ENCODE results near the gene TOR2A.

TOR2A gene

DNA sequence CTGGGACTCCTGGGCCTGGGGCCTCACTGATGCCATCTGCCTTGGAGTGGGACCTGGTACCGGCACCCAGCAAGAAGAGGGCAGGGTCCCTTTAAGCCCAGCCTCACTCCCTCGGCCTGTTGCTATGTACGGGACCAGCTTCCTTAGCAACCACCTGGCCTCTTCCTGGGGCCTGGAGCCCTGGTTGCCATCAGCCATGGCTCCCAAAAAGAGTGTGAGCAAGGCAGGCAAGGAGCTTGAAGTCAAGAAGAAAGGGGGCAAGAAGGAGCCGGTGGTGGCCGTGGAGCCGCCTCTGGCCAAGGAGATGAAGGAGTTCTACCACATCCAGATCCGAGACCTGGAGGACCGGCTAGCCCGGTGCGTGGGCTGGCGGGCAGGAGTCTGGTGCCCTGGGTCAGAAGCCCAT, 28.3 kb downstream of the TOR2A start, which contains the start of gene CFAP157:
Gene CFAP157 (plus strand): TSS at position 153 of the 406 bp plus-strand sequence. CDS start 44 bp downstream, at position 197.
- DNase-seq: no peak

DNA sequence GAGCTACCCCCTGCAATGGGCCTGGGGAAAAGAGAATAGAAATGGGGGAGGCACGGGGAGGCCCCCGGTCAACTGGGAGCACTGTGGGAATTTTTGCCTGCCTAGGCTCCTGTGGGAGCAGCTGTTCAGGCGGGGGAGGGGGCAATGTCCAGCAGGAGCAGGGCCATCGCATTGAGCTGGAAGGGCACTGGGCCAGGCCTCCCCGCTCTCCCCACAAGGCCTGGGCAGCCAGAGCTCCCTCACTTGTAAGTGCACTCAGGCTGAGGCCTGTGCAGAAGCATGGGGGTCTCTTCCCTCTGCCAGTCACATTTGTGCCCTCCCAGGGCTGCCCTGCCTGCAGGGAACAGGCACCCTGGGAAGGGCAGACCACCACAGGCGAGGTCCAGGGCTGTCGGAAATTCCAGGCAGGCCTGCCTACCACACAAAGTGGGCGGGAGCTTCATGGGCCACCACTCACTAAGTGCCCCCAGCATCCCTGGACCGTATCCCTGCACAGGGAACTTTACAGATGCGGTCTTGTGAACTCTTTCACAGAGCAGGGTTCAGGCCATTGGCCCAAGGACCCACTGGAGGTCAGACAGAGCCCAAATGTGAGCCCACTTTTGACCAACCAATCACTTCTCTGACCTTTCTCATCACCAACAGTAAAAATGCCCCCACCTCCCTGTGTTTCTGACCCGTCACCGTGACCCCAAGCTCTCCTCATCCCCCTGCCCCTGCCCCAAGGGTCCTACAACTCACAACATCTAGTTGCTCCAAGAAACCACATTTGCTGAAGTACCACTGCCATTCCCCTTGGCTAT, 29.3 kb downstream of the TOR2A start:
- H3K27me3 Mint-ChIP-seq: no peaks in the 10 kb centered on the region
- H3K9me3 Mint-ChIP-seq: peaks cover 3 to 10% of the 10 kb centered on the region in 2 donors
- ATAC-seq: no peak
- no peak for DNase-seq
- H3K4me3 Mint-ChIP-seq: no peak overlapping the region
- peaks cover 28% of the 10 kb centered on the region for H3K4me1 Mint-ChIP-seq
- no peak overlapping the region for H3K27ac Mint-ChIP-seq

More for the DNA sequence above, 28.3 kb downstream of the TOR2A start, which contains the start of gene CFAP157:
- no peaks in the 10 kb centered on the region for H3K27me3 Mint-ChIP-seq
- H3K9me3 Mint-ChIP-seq: peaks cover 3 to 10% of the 10 kb centered on the region in 2 donors
- peaks cover 39% of the 10 kb centered on the region for H3K4me1 Mint-ChIP-seq
- H3K27ac Mint-ChIP-seq: peak within 1 kb of the TSS in 1 of 2 donors; percentile 25
- no peak for ATAC-seq
- no peak within 1 kb of the TSS for H3K4me3 Mint-ChIP-seq

DNA sequence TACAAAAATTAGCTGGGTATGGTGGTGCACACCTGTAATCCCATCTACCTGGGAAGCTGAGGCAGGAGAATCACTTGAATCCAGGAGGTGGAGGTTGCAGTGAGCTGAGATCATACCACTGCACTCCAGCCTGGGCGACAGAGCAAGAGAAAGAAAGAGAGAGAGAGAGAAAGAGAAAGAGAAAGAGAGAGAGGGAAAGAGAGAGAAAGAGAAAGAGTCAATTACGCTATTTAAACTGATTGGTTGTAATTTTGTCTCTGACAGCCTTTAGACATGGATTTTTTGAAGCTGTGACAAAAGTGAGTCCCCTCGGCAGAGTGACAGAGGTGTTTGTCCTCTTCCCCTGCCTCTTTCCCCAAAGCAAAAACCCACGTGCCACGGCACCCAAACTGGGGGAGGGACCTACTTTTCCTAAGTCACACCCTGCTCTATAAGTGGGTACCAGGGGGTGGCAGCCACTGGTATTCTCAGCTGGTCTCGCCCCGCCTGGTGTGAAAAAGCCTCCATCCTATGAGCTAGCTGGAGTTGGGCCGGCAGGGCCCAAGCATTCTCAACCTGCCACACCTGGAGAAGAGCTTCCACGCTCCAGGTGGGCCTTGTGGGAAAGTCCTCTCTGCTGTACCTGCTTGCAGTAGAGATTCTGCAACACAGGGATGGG, 31.7 kb downstream of the TOR2A start:
- Mint-ChIP-seq H3K27ac (peak overlapping the region in 1 of 2 donors; percentile 65), H3K4me3 (no peak overlapping the region), H3K4me1 (peaks cover 40% of the 10 kb centered on the region), H3K9me3 (peaks cover under 1 to 2% of the 10 kb centered on the region in 2 donors), H3K27me3 (no peaks in the 10 kb centered on the region)
- no peak for ATAC-seq
- DNase-seq: no peak

DNA sequence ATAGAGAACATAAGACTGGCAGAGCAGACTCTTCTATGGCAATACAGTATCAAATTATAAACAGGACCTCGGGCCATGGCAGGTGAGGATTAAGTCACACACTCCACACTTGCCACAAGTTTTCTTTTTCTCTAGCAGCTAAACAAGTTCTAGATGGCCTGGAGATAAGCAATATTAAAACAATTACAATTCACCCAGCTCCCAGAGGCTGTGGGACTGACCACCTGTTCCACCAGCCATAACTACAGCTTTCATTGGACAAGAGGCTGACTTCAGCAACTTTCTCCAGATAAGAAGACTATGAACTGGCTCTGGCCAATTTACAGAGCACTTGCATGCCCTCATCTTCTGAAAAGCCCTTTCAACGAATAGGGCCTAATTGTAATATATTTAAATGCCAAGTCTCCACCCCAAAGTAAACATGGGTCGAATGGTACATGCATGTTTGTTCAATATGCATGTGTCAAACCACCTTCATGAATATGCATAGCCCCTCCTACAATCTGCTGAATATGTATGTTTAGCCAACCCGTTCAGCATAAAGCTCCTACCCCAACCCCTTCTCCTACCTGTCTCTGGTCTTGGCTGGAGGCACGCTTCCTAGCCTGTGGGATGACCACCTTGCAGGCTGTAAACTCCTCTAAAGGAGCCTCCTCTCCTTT, 34.4 kb downstream of the TOR2A start:
- Mint-ChIP-seq H3K4me3 (no peak overlapping the region), H3K27me3 (no peaks in the 10 kb centered on the region), H3K4me1 (peaks cover 25% of the 10 kb centered on the region), H3K9me3 (no peaks in the 10 kb centered on the region), H3K27ac (no peak overlapping the region)
- DNase-seq (no peak), ATAC-seq (no peak)

DNA sequence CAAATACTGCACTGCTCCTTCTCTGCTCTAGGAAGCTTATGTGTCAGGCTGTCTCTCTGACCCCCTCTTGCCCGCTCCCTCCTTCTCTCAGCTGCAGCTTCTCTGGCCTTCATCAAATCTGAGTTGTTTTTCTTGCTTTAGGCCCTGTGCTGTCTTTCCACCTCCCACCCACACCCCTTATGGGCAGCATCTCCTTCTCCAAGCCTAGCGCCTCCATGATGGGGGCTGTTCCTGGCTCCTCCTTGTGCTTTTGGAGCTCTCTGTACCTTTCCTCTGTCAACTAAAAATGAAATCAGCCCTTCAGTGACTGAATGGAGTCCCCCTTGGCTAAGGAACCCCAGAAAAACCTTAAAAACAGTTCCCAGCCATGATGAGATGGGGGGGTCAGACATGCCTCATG, 35.0 kb downstream of the TOR2A start:
- no peaks in the 10 kb centered on the region for H3K27me3 Mint-ChIP-seq
- peaks cover 25% of the 10 kb centered on the region for H3K4me1 Mint-ChIP-seq
- no peak overlapping the region for H3K27ac Mint-ChIP-seq
- H3K4me3 Mint-ChIP-seq: peak overlapping the region; percentile 41 to 50
- ATAC-seq: no peak
- DNase-seq: no peak
- no peaks in the 10 kb centered on the region for H3K9me3 Mint-ChIP-seq

DNA sequence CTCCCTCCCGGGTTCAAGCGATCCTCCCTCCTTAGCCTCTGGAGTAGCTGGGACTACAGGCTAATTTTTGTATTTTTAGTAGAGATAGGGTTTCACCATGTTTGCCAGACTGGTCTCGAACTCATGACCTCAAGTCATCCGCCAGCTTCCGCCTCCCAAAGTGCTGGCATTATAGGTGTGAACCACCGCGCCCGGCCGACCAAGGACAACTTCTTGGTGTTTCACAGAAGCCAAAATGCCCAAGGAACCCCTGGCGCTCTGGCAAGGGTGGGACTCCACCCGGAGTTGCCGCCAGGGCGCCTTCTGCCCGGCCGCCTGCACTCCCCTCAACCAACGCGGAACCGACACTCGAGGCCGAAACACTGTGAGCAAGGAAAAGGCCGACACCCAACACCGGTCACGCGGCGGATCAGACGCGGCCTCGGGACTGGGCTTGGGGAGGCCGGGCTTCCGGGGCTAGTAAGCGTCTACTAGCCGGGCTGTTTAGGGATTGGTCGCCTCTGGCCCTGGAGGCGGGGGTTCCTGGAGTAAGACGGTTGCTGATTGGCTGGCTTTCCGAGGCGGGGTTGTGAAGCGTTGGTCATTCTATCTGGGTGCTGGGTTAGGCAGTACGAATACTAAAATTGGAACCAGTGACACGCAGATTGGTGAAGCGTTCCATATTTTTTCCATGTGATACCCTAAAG, 36.0 kb downstream of the TOR2A start:
- H3K27ac Mint-ChIP-seq: peak overlapping the region; percentile 75 to 79
- H3K4me1 Mint-ChIP-seq: peaks cover 25% of the 10 kb centered on the region
- no peaks in the 10 kb centered on the region for H3K27me3 Mint-ChIP-seq
- DNase-seq (peak; percentile 86 to 93), ATAC-seq (peak; percentile 99)
- H3K4me3 Mint-ChIP-seq: peak overlapping the region; percentile 84 to 86
- H3K9me3 Mint-ChIP-seq: no peaks in the 10 kb centered on the region

DNA sequence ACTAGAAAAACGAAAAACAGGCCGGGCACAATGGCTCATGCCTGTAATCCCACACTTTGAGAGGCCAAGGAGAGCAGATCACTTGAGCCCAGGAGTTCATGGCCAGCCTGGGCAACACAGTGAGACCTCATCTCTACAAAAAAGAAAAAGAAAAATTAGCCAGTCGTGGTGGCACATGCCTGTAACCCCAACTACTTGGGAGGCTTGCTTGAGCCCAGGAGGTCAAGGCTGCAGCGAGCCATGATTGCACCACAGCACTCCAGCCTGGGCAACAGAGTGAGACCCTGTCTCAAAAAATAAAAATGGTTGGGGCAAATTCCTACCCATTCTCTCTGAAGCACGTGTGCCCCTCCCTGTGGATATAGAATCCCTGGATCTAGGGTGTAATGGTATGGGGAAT, 36.7 kb downstream of the TOR2A start:
- no peaks in the 10 kb centered on the region for H3K27me3 Mint-ChIP-seq
- DNase-seq (no peak), ATAC-seq (no peak)
- H3K4me3 Mint-ChIP-seq: peak overlapping the region in 1 of 2 donors; percentile 86
- no peaks in the 10 kb centered on the region for H3K9me3 Mint-ChIP-seq
- peaks cover 24% of the 10 kb centered on the region for H3K4me1 Mint-ChIP-seq
- H3K27ac Mint-ChIP-seq: no peak overlapping the region

DNA sequence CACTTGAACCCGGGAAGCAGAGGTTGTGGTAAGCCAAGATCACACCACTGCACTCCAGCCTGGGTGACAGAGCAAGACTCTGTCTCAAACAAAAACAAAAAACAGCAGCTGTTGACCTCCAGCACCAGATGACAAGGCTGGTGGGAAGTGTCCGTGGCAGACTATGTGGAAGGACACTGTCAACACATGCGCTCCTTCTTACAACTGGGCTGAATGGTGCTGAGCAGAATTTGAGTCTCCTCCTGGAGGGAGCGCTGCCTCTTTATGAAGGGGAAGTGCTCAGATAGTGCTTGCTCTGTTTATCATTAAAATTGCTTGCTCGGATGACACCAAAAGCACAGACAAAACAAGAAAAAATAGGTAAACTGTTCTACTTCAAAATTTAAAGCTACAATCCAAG, 37.5 kb downstream of the TOR2A start:
- DNase-seq: no peak
- no peak for ATAC-seq
- no peak overlapping the region for H3K4me3 Mint-ChIP-seq
- no peak overlapping the region for H3K27ac Mint-ChIP-seq
- H3K27me3 Mint-ChIP-seq: no peaks in the 10 kb centered on the region
- H3K4me1 Mint-ChIP-seq: peaks cover 19% of the 10 kb centered on the region
- no peaks in the 10 kb centered on the region for H3K9me3 Mint-ChIP-seq

DNA sequence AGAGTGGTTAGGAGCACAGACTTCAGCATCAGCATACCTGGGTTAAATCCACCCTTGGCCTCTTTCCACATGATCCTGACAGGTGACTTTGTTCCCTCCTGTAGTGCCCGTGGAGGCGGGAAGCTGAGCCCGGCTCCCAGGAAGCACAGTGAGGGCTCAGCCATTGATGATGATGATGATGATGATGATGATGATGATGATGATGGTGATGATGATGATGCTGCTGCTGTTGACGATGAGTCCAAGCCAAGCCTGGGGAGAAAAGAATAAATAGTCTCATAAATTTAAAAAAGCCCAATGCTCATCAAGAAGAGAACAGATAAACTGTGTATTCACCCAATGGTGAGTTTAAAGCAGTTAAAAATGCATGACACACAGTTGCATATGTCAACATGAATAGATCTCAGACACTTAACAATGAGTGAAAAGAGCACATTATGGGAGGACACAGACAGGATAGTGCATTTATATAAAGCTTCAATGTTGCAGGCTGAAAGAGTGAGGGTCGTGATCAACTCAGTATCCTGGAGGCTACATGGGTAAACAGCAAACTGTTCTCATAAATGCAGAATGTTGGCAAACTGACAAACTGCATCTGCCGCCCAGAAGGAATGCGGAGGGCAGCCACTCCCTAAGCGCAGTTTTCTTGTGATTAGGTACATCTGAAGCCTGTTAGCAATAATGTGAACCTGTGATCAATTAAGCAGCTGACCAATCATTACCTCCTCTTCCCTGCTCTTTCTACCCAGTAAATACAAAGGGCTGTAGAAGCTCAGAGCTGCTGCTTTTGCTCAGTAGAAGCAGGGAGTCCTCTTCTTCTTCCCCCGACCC, 40.0 kb downstream of the TOR2A start:
- peaks cover 14% of the 10 kb centered on the region for H3K4me1 Mint-ChIP-seq
- H3K9me3 Mint-ChIP-seq: no peaks in the 10 kb centered on the region
- no peak overlapping the region for H3K27ac Mint-ChIP-seq
- no peak overlapping the region for H3K4me3 Mint-ChIP-seq
- ATAC-seq: no peak
- no peak for DNase-seq
- no peaks in the 10 kb centered on the region for H3K27me3 Mint-ChIP-seq

DNA sequence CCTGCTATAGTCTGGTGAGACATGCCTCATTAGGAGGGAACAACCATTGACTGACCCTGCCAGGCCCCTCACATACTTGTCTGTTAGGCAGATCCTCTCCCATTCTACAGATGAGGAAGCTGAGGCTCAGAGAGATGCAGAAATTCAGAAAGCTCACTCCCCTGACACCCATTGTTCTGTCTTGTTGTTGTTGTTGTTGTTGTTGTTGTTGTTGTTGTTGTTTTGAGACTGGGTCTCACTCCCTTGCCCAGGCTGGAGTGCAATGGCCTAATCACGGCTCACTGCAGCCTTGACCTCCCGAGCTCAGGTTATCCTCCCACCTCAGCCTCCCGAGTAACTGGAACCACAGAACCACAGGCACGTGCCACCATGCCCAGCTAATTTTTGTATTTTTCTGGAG, 41.4 kb downstream of the TOR2A start:
- no peak overlapping the region for H3K27ac Mint-ChIP-seq
- ATAC-seq: no peak
- H3K9me3 Mint-ChIP-seq: no peaks in the 10 kb centered on the region
- peaks cover under 1% of the 10 kb centered on the region for H3K4me1 Mint-ChIP-seq
- H3K27me3 Mint-ChIP-seq: no peaks in the 10 kb centered on the region
- no peak for DNase-seq
- H3K4me3 Mint-ChIP-seq: no peak overlapping the region

DNA sequence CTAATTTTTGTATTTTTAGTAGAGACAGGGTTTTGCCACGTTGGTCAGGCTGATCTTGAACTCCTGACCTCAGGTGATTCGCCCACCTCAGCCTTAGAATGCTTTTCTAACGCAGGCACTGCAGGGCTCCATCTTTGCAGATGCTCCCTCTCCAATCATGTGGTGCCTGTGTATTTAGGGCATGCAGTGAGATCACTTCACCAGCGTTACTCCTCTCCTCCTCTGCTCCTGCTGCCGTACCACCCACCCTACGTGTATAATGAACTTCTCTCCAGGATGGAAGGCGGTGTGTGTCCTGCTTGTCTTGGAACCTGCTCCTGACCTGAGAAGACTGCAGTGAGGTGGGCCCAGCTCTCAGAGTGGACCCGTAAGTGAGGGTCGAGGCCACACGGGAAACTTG, 42.0 kb downstream of the TOR2A start:
- H3K27ac Mint-ChIP-seq: peak overlapping the region in 1 of 2 donors; percentile 13
- no peaks in the 10 kb centered on the region for H3K27me3 Mint-ChIP-seq
- DNase-seq: no peak
- H3K9me3 Mint-ChIP-seq: no peaks in the 10 kb centered on the region
- no peak for ATAC-seq
- no peaks in the 10 kb centered on the region for H3K4me1 Mint-ChIP-seq
- H3K4me3 Mint-ChIP-seq: no peak overlapping the region

DNA sequence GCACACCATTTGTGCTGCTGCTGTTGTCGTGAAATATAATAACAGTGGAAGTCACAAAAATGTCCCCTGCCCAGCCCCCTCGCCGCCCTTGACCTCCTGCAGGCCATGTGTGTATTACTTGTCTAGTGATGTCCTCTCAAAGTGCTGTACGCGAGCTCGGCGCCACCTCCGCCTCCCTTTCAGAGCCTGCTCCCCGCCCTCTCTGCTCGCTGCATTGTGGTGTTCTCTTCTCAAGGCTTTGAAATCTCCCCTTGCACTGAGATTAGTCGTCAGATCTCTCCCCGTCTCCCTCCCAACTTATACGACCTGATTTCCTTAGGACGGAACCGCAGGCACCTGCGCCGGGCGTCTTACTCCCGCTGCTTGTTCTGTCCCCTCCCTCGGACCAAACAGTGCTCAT, 43.0 kb downstream of the TOR2A start:
- ATAC-seq: no peak
- H3K27me3 Mint-ChIP-seq: no peaks in the 10 kb centered on the region

DNA sequence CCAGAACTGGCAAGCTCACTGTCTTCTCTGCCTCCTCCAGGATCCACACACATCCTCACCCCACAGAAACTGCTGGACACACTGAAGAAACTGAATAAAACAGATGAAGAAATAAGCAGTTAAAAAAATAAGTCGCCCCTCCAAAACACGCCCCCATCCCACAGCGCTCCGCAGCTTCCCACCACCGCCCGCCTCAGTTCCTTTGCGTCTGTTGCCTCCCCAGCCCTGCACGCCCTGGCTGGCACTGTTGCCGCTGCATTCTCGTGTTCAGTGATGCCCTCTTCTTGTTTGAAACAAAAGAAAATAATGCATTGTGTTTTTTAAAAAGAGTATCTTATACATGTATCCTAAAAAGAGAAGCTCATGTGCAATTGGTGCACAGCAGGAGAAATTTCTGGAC, 44.4 kb downstream of the TOR2A start:
- Mint-ChIP-seq H3K9me3 (no peaks in the 10 kb centered on the region), H3K27me3 (no peaks in the 10 kb centered on the region), H3K27ac (no peak overlapping the region), H3K4me3 (no peak overlapping the region), H3K4me1 (no peaks in the 10 kb centered on the region)
- DNase-seq: no peak
- no peak for ATAC-seq

More for the DNA sequence above, 43.0 kb downstream of the TOR2A start:
- no peaks in the 10 kb centered on the region for H3K9me3 Mint-ChIP-seq
- H3K4me1 Mint-ChIP-seq: no peaks in the 10 kb centered on the region
- DNase-seq: no peak
- no peak overlapping the region for H3K27ac Mint-ChIP-seq
- no peak overlapping the region for H3K4me3 Mint-ChIP-seq

DNA sequence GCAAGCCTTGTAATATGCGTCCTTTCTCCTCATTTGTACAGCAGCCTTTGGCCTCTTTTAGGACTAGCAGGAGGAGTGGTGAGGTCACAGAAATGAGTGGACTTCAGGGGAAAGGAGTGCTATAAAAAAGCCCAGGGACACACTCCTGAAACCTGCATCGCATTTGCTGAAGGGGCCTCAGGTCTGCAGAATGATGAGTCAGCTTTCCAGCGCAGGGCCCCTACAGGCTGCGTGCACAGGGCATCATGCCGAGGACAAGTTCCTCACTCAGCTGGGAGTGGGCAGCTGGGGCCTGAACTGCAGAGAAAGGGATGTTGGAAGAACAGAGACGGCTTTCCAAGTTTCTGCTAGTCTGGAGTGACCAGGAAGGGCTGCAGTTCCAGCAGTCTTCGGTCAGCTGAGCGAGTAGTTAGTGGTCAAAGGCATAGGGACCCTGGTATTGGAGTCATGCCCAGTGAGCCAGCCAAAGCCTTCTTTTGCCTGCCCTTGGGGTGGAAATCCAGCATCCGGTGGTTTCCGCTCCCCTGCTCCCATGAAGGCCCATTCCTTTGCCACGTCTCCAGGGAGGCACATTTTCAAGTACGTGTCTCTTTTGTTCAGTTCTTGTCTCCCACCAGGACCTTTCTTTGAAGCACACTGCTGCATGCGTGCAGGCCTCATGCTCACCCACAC, 45.6 kb downstream of the TOR2A start:
- H3K4me3 Mint-ChIP-seq: no peak overlapping the region
- H3K27me3 Mint-ChIP-seq: no peaks in the 10 kb centered on the region
- no peaks in the 10 kb centered on the region for H3K9me3 Mint-ChIP-seq
- no peaks in the 10 kb centered on the region for H3K4me1 Mint-ChIP-seq
- no peak for DNase-seq
- no peak overlapping the region for H3K27ac Mint-ChIP-seq
- no peak for ATAC-seq

Measured in stimulated activated naive CD8-positive, alpha-beta T cell treated with anti-CD3 and anti-CD28 coated beads, Interleukin-15, amount 100 ng/mL, for 72 hours (primary cell).